ENCODE measurements around the gene CTXN3.

- TF ChIP-seq CTCF (IDR thresholded peaks at IDR 0.05) (no peak), POLR2A (IDR thresholded peaks at IDR 0.05) (no peak)
Measured at GRCh38 chr5:127599847-127600246, 49.0 kb upstream of the CTXN3 start.
